Germinal center (tissue), 1 donor: ENCODE data around the gene PCDHGA10.
"Not testable (repeated sequence)": the region's sequence is repeated elsewhere in the genome, so short reads cannot be mapped to it uniquely, and the experiment has no call there.

Source experiments
- DNase-seq: peaks from one replicate; pipeline ENCODE4 v3.0.0; 2012; ENCODE audit warnings: mixed read lengths, low spot score

PCDHGA10 gene

GRCh38 chr5:141412854-141413539, at the start of gene PCDHGA10:
PCDHGA10 (plus strand) TSS chr5:141412987; CDS start chr5:141413176, 189 bp downstream.
- DNase-seq: peak; percentile 71

DNA sequence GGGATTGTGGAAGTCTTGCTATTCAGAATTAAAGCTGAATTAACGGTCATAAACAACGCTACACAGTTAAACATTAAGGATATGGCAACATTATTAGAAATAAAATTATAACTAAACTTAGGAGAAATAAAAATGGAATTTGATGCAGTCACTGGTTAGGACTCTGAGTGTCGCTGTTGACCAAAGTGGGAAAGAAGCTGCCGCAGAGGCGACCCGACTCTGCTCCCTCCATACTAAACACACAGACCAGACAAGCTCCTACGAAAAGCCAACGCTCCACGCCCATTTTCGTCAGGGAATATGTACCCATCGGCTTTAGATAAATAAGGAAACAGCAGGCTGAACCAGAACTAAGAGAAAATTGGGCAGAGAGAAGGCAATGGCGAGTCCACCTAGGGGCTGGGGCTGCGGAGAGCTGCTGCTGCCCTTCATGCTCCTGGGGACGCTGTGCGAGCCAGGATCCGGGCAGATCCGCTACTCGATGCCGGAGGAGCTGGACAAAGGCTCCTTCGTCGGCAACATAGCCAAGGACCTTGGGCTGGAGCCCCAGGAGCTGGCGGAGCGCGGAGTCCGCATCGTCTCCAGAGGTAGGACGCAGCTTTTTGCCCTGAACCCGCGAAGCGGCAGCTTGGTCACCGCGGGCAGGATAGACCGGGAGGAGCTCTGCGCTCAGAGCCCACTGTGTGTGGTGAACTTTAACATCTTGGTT, 48.7 kb upstream of the PCDHGA10 start, which contains the start of gene PCDHGA5:
PCDHGA5 (plus strand) TSS at position 211 of the 709 bp plus-strand sequence; CDS start at position 380, 169 bp downstream.
- DNase-seq: no peak

GRCh38 chr5:141366016-141366896, 46.5 kb upstream of the PCDHGA10 start:
- no peak for DNase-seq

- DNase-seq: peak; percentile 63
These were observed 42.6 kb upstream of the PCDHGA10 start, which contains the start of gene PCDHGB3 for GRCh38 chr5:141369994-141370848. PCDHGB3 (plus strand) TSS chr5:141370242; CDS start chr5:141370395, 153 bp downstream.

DNA sequence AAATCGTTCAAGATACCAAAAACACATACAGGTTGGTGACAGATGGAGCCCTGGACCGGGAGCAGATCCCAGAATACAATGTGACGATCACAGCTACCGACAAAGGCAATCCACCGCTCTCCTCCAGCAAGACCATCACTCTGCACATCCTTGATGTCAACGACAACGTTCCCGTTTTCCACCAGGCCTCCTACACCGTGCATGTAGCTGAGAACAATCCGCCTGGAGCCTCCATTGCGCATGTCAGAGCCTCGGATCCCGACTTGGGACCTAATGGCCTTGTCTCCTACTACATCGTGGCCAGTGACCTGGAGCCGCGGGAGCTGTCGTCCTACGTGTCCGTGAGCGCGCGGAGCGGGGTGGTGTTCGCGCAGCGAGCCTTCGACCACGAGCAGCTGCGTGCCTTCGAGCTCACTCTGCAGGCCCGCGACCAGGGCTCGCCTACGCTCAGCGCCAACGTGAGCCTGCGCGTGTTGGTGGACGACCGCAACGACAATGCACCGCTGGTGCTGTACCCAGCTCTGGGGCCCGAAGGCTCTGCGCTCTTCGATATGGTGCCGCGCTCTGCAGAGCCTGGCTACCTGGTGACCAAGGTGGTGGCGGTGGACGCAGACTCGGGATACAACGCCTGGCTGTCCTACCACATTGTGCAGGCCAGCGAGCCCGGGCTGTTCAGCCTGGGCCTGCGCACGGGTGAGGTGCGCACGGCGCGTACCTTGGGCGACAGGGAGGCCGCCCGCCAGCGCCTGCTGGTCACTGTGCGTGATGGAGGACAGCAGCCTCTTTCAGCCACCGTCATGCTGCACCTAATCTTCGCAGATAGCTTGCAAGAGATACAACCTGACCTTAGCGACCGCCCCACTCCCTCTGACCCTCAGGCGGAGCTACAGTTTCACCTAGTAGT, 41.0 kb upstream of the PCDHGA10 start:
- no peak for DNase-seq

- DNase-seq: no peak
These were observed 39.0 kb upstream of the PCDHGA10 start, which contains the start of gene PCDHGA6 for GRCh38 chr5:141373673-141374317. PCDHGA6 (plus strand) TSS chr5:141373891; CDS start chr5:141374084, 193 bp downstream.

DNA sequence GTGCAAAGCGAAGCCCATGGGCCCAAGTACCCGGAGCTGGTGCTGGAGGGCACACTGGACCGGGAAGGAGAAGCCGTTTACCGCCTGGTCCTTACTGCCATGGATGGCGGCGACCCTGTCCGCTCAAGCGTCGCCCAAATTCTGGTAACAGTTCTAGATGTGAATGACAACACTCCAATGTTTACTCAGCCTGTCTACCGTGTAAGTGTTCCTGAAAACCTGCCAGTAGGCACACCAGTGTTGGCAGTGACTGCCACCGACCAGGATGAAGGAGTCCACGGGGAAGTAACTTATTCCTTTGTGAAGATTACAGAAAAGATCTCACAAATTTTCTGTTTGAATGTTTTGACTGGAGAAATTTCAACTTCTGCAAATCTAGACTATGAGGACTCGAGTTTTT, 38.2 kb upstream of the PCDHGA10 start:
- DNase-seq: no peak

GRCh38 chr5:141375444-141376155, 37.2 kb upstream of the PCDHGA10 start:
- not testable (repeated sequence) for DNase-seq

DNA sequence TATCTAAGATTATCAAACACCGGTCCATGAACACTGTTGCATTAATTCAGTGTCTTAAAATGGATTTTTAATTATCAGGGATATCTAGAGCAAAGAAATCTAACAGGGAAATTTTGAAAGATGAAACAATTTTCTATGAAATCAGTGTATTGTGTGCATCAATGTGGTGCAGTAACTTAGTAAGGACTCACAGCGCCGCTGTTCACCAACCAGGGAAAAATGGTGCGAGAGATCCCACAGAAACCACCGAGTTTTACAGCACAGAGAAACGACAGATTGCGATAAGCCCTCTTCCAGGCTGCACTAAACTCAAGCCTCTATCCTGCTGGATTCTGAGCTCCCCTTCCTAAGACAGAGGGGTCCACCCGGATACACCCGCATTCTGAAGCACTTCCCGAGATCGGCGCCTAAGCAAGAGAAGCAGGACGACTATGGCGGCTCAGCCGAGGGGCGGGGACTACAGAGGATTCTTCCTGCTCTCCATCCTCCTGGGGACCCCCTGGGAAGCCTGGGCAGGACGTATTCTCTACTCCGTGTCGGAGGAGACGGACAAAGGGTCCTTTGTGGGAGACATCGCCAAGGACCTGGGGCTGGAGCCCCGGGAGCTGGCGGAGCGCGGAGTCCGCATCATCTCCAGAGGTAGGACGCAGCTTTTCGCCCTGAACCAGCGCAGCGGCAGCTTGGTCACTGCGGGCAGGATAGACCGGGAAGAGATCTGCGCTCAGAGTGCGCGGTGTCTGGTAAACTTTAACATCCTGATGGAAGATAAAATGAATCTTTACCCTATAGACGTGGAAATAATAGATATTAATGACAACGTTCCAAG, 30.1 kb upstream of the PCDHGA10 start, which contains the start of gene PCDHGA7:
PCDHGA7 (plus strand) TSS at position 274 of the 826 bp plus-strand sequence; CDS start at position 432, 158 bp downstream.
- DNase-seq: peak; percentile 24

DNA sequence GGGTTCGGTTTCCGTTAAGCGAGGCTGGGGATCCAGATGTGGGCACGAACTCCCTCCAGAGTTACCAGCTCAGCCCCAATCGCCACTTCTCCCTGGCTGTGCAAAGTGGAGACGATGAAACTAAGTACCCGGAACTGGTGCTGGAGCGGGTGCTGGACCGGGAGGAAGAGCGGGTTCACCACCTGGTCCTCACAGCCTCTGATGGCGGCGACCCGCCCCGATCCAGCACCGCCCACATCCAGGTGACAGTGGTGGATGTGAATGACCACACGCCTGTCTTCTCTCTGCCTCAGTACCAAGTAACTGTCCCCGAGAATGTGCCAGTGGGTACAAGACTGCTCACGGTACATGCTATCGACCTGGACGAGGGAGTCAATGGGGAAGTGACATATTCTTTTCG, 29.4 kb upstream of the PCDHGA10 start:
- DNase-seq: no peak

DNA sequence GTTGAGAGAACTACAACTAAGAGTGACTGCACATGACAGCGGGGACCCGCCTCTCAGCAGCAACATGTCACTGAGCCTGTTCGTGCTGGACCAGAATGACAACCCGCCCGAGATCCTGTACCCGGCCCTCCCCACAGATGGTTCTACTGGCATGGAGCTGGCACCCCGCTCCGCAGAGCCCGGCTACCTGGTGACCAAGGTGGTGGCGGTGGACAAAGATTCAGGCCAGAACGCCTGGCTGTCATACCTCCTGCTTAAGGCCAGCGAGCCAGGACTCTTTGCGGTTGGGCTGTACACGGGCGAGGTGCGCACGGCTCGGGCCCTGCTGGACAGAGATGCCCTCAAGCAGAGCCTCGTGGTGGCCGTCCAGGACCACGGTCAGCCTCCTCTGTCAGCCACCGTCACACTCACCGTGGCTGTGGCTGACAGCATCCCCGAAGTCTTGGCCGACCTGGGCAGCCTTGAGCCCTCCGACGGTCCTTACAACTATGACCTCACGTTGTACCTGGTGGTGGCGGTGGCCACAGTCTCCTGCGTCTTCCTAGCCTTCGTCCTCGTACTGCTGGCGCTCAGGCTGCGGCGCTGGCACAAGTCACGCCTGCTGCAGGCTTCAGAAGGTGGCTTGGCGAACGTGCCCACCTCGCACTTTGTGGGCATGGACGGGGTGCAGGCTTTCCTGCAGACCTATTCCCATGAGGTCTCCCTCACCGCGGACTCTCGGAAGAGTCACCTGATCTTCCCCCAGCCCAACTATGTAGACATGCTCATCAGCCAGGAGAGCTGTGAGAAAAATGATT, 28.1 kb upstream of the PCDHGA10 start:
- DNase-seq: no peak

DNA sequence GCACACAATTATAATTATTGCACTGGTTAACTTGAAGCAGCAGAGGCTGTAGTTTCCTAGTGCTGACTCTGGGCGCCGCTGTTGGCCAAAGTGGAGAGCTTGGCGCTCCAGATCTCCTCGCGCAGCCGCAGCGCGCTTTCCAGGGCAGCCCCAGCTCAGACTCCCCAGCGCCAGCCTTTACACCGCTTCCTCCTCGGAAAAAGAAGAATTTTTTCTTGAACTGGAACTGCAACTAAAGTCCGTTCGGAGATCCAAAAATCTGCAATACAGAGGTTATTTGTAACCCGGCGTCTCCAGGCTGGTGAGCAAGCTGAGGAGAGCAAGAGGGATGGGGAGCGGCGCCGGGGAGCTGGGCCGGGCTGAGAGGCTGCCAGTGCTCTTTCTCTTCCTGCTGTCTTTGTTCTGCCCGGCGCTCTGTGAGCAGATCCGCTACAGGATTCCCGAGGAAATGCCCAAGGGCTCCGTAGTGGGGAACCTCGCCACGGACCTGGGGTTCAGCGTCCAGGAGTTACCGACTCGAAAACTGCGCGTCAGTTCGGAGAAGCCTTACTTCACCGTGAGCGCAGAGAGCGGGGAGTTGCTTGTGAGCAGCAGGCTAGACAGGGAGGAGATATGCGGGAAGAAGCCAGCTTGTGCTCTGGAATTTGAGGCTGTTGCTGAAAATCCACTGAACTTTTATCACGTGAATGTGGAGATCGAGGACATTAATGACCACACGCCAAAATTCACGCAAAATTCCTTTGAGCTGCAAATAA, 25.1 kb upstream of the PCDHGA10 start, which contains the start of gene PCDHGB4:
PCDHGB4 (plus strand) TSS at position 142 of the 755 bp plus-strand sequence; CDS start at position 329, 187 bp downstream.
- DNase-seq: not testable (repeated sequence)

DNA sequence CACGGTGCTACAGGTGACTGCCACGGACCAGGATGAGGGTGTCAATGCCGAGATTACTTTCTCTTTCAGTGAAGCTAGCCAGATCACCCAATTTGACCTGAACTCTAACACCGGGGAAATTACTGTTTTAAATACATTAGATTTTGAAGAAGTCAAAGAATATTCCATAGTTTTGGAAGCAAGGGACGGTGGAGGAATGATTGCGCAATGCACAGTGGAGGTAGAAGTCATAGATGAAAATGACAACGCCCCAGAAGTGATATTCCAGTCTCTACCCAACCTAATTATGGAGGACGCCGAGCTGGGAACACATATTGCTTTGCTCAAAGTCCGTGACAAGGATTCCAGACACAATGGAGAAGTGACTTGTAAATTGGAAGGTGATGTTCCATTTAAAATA, 24.1 kb upstream of the PCDHGA10 start:
- no peak for DNase-seq

DNA sequence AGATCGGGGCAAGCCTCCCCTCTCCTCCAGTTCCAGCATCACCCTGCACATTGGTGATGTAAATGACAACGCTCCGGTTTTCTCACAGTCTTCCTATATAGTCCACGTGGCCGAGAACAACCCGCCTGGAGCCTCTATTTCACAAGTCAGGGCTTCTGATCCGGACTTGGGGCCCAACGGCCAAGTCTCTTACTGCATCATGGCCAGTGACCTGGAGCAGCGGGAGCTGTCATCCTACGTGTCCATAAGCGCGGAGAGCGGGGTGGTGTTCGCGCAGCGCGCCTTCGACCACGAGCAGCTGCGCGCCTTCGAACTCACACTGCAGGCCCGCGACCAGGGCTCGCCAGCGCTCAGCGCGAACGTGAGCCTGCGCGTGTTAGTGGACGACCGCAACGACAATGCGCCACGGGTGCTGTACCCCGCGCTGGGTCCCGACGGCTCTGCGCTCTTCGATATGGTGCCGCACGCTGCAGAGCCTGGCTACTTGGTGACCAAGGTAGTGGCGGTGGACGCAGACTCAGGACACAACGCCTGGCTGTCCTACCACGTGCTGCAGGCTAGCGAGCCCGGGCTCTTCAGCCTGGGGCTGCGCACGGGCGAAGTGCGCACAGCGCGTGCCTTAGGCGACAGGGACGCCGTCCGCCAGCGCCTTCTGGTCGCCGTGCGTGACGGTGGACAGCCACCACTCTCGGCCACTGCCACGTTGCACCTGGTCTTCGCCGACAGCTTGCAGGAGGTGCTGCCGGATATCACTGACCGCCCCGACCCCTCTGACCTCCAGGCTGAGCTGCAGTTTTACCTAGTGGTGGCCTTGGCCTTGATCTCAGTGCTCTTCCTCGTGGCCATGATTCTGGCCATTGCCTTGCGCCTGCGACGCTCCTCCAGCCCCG, 23.4 kb upstream of the PCDHGA10 start:
- no peak for DNase-seq
